ENCODE measurements around the gene CSH1.
"Not testable (repeated sequence)": the region's sequence is repeated elsewhere in the genome, so short reads cannot be mapped to it uniquely, and the experiment has no call there.

- TF ChIP-seq, protein P1, sequence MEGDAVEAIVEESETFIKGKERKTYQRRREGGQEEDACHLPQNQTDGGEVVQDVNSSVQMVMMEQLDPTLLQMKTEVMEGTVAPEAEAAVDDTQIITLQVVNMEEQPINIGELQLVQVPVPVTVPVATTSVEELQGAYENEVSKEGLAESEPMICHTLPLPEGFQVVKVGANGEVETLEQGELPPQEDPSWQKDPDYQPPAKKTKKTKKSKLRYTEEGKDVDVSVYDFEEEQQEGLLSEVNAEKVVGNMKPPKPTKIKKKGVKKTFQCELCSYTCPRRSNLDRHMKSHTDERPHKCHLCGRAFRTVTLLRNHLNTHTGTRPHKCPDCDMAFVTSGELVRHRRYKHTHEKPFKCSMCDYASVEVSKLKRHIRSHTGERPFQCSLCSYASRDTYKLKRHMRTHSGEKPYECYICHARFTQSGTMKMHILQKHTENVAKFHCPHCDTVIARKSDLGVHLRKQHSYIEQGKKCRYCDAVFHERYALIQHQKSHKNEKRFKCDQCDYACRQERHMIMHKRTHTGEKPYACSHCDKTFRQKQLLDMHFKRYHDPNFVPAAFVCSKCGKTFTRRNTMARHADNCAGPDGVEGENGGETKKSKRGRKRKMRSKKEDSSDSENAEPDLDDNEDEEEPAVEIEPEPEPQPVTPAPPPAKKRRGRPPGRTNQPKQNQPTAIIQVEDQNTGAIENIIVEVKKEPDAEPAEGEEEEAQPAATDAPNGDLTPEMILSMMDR (IDR thresholded peaks at IDR 0.05): peak; percentile 20
- not testable (repeated sequence) for TF ChIP-seq EZH2 (IDR thresholded peaks at IDR 0.05; ENCODE audit: borderline replicate concordance, insufficient read depth, low read depth, low read length, poor library complexity, severe bottlenecking)
Observed at GRCh38 chr17:63907161-63907778, 10.9 kb upstream of the CSH1 start.
